Upper lobe of right lung (tissue), 1 donor: ENCODE measurements around the gene MTR. TPM values are rescaled to one million over a fixed set of nuclear protein-coding genes. Genes with fewer than 3 reads are reported as not detected.

Experiments
- ATAC-seq: fragments of 200-7000 bp; cut with Tn5 transposase; one replicate; pipeline ENCODE4 v1.9.1; 2020; ENCODE audit warnings: mild to moderate bottlenecking, moderate library complexity
- DNase-seq: peaks from one replicate; pipeline ENCODE4 v3.0.0-alpha.2; 2020
- H3K27ac ChIP-seq: fragments of 200-600 bp; one replicate; pipeline ENCODE4 v1.8.0; 2022
- H3K27me3 ChIP-seq: fragments of 200-600 bp; one replicate; pipeline ENCODE4 v1.8.0; 2022; ENCODE audit warnings: mild to moderate bottlenecking
- H3K36me3 ChIP-seq: fragments of 200-600 bp; one replicate; pipeline ENCODE4 v1.8.0; 2022
- H3K4me1 ChIP-seq: fragments of 200-600 bp; one replicate; pipeline ENCODE4 v1.8.0; 2022
- H3K4me3 ChIP-seq: fragments of 200-600 bp; one replicate; pipeline ENCODE4 v1.8.0; 2022; ENCODE audit warnings: mild to moderate bottlenecking
- H3K9me3 ChIP-seq: fragments of 200-600 bp; one replicate; pipeline ENCODE4 v1.8.0; 2022
- CTCF ChIP-seq: fragments of 200-600 bp; IDR thresholded peaks from one replicate; pipeline ENCODE4 v1.8.0; 2022; ENCODE audit warnings: antibody characterized with exemption
- intact Hi-C: fragments of 100-400 bp; cut with DNase I; formaldehyde crosslinking; loops from one replicate; pipeline ENCODE4 v1.11.0; 2022
- total RNA-seq: library from RNA; stranded (reverse); fragmentation: NEBNext Ultra II Directional; extraction: Animal tissue kit (Norgen Biotek cat#: 25700); gene quantifications from one replicate; pipeline ENCODE4 v1.2.1, GENCODE V29; 2021
- donor health status: DM: no; HTN: yes; CAD: no; lungs with severe emphysema.

The MTR gene
- total RNA-seq, 1 donor from 2014 or later: 37.9 TPM

DNA sequence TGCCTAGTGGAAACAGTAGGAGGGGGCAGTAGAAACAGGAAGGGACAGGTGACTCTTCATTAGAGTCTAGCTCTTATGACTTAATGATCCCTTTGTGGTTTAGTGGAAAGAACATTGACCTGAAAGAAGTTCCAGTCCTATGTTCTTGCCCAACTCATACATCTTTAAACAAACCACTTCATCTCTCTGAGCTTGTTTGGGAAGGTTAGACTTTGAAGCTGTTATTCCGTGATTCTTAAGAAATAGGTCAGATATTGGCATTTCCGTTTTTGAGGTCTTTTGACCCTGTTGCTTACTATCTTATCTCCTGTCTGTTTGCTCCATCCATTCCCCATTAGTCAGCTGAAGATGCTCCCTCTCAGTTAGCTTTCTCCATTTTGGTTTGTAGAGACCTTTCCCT lies 38.5 kb downstream of the MTR start:
- no peak overlapping the region for H3K27ac ChIP-seq

GRCh38 chr1:236834876-236835275 lies 39.8 kb downstream of the MTR start:
- H3K27me3 ChIP-seq: no peaks in the 10 kb centered on the region
- H3K4me3 ChIP-seq: no peak overlapping the region
- H3K27ac ChIP-seq: no peak overlapping the region
- DNase-seq (no peak), ATAC-seq (no peak)
- intact Hi-C loops: no loop called here
- peaks cover 100% of the 10 kb centered on the region for H3K36me3 ChIP-seq
- TF ChIP-seq CTCF: no peak
- H3K9me3 ChIP-seq: no peaks in the 10 kb centered on the region
- H3K4me1 ChIP-seq: no peaks in the 10 kb centered on the region

More for the DNA sequence above, 38.5 kb downstream of the MTR start:
- no peak for TF ChIP-seq CTCF
- ATAC-seq (no peak), DNase-seq (no peak)
- Histone ChIP-seq H3K9me3 (no peaks in the 10 kb centered on the region), H3K36me3 (peaks cover 100% of the 10 kb centered on the region), H3K4me1 (no peaks in the 10 kb centered on the region), H3K4me3 (no peak overlapping the region), H3K27me3 (no peaks in the 10 kb centered on the region)
- intact Hi-C loops: no loop called here

DNA sequence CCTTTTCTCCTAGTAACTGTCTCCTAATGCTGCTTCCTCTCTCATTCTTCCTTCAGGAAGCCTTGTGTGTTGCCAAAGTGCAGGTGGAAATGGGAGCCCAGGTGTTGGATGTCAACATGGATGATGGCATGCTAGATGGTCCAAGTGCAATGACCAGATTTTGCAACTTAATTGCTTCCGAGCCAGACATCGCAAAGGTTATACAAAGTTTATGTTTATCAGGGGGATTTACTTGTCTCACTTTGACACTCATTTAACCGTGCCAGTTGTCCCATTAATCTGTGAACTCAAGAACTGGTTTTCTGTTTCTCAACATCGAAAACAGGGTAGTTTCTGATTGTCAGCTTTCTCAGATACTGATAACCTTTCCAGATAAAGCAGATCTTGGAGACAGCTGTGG lies 40.4 kb downstream of the MTR start:
- peaks cover 100% of the 10 kb centered on the region for H3K36me3 ChIP-seq
- DNase-seq (no peak), ATAC-seq (no peak)
- no peaks in the 10 kb centered on the region for H3K4me1 ChIP-seq
- no peak overlapping the region for H3K27ac ChIP-seq
- no peaks in the 10 kb centered on the region for H3K9me3 ChIP-seq
- no peaks in the 10 kb centered on the region for H3K27me3 ChIP-seq
- no peak overlapping the region for H3K4me3 ChIP-seq
- intact Hi-C loops: no loop called here
- no peak for TF ChIP-seq CTCF

GRCh38 chr1:236836157-236836556 lies 41.1 kb downstream of the MTR start:
- no peak overlapping the region for H3K27ac ChIP-seq
- H3K27me3 ChIP-seq: no peaks in the 10 kb centered on the region
- ATAC-seq (no peak), DNase-seq (no peak)
- no peak overlapping the region for H3K4me3 ChIP-seq
- no peaks in the 10 kb centered on the region for H3K4me1 ChIP-seq
- intact Hi-C loops: no loop called here
- H3K36me3 ChIP-seq: peaks cover 96% of the 10 kb centered on the region
- no peak for TF ChIP-seq CTCF
- no peaks in the 10 kb centered on the region for H3K9me3 ChIP-seq

- H3K36me3 ChIP-seq: peaks cover 94% of the 10 kb centered on the region
- no peak for ATAC-seq
- no peak for TF ChIP-seq CTCF
Observed at GRCh38 chr1:236837115-236837514, 42.0 kb downstream of the MTR start.

DNA sequence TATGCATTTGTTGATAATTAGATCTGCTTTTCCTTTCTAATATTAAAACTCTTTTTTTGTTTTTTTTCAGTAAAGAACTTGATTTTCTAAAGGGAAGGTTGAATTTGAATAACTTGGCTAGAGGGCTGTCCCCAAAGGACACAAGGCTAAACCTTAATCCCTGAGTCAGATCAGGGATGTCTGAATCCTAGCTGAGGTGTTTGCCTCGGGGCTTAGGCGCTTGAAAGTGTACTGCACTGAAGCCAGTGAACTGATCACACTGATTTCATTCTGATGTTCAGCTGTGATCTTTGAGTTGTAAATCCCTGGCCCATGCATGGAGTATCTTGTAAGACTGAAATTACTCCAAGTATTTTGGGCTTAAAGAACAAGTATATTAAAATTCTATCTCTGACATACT lies 42.8 kb downstream of the MTR start:
- Histone ChIP-seq H3K4me3 (no peak overlapping the region), H3K27me3 (no peaks in the 10 kb centered on the region), H3K36me3 (peaks cover 91% of the 10 kb centered on the region), H3K27ac (no peak overlapping the region), H3K9me3 (no peaks in the 10 kb centered on the region), H3K4me1 (no peaks in the 10 kb centered on the region)
- intact Hi-C loops: no loop called here
- no peak for TF ChIP-seq CTCF
- ATAC-seq: no peak
- DNase-seq: no peak

More at GRCh38 chr1:236837115-236837514, 42.0 kb downstream of the MTR start:
- intact Hi-C loops: no loop called here
- H3K27me3 ChIP-seq: no peaks in the 10 kb centered on the region
- DNase-seq: no peak
- no peaks in the 10 kb centered on the region for H3K9me3 ChIP-seq
- H3K27ac ChIP-seq: no peak overlapping the region
- H3K4me3 ChIP-seq: no peak overlapping the region
- H3K4me1 ChIP-seq: no peaks in the 10 kb centered on the region
